HG02840 (cell line): ENCODE results near the gene C10orf67.
"Not testable (repeated sequence)": the region's sequence is repeated elsewhere in the genome, so short reads cannot be mapped to it uniquely, and the experiment has no call there.

ENCODE experiments used
- ATAC-seq: cut with Tn5 transposase; IDR thresholded peaks from one replicate; pipeline ENCODE4 v1.9.1; 2021; ENCODE audit warnings: mild to moderate bottlenecking, moderate library complexity, moderate number of reproducible peaks; ENCODE audit not compliant: unreplicated experiment, low FRiP score

Gene C10orf67

GRCh38 chr10:23362879-23363792, 18.5 kb upstream of the C10orf67 start:
- peak; percentile 39 for ATAC-seq

- peak; percentile 42 for ATAC-seq
Measured at GRCh38 chr10:23362069-23362830, 17.7 kb upstream of the C10orf67 start.

- no peak for ATAC-seq
Measured at GRCh38 chr10:23361665-23362064, 17.1 kb upstream of the C10orf67 start.

GRCh38 chr10:23359692-23360380, 15.2 kb upstream of the C10orf67 start:
- no peak for ATAC-seq

GRCh38 chr10:23358357-23358756, 13.8 kb upstream of the C10orf67 start:
- no peak for ATAC-seq

- no peak for ATAC-seq
Measured at GRCh38 chr10:23354630-23355279, 10.2 kb upstream of the C10orf67 start.

- ATAC-seq = no peak
Measured at GRCh38 chr10:23351926-23352519, 7.4 kb upstream of the C10orf67 start.

GRCh38 chr10:23350706-23351105, 6.1 kb upstream of the C10orf67 start:
- not testable (repeated sequence) for ATAC-seq

- no peak for ATAC-seq
Measured at GRCh38 chr10:23345861-23346260, 1.3 kb upstream of the C10orf67 start.

- no peak for ATAC-seq
Measured at GRCh38 chr10:23343591-23344240, 881 bp downstream of the C10orf67 start.

- ATAC-seq = no peak
Measured at GRCh38 chr10:23342213-23342884, 2.2 kb downstream of the C10orf67 start.

- no peak for ATAC-seq
Measured at GRCh38 chr10:23341004-23341403, 3.6 kb downstream of the C10orf67 start.

- no peak for ATAC-seq
Measured at GRCh38 chr10:23340354-23340753, 4.2 kb downstream of the C10orf67 start.

- ATAC-seq = no peak
Measured at GRCh38 chr10:23338886-23339285, 5.7 kb downstream of the C10orf67 start.

- no peak for ATAC-seq
Measured at GRCh38 chr10:23338155-23338828, 6.3 kb downstream of the C10orf67 start.

GRCh38 chr10:23337616-23338015, 7.0 kb downstream of the C10orf67 start:
- no peak for ATAC-seq

GRCh38 chr10:23331567-23332301, 12.9 kb downstream of the C10orf67 start:
- no peak for ATAC-seq

GRCh38 chr10:23330948-23331347, 13.6 kb downstream of the C10orf67 start:
- ATAC-seq = no peak
